NK-92 (cell line): ENCODE data around the gene STK32B.

ENCODE experiments used
- DNase-seq: peaks from one replicate; lab custom pipeline; 2025; ENCODE audit not compliant: unreplicated experiment; lab: John Stamatoyannopoulos, UW

STK32B gene

DNA sequence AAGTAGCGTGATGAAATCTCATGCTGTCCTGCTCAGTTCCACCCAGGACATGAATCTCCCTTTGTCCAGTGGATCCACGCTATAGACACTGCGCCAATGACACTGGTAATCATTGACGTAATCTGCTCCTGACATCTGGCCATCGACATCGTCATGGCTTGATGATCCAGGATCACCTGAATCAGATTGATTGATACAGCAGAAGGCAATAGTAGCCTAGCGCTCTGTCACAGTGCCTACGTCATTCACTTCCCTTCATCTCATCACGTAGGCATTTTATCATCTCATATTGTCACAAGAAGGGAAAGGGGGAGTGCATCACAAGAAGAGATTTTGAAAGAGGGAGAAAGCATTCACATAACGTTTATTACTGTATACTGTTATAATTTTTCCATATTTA, 68.8 kb downstream of the STK32B start:
- DNase-seq = no peak

DNA sequence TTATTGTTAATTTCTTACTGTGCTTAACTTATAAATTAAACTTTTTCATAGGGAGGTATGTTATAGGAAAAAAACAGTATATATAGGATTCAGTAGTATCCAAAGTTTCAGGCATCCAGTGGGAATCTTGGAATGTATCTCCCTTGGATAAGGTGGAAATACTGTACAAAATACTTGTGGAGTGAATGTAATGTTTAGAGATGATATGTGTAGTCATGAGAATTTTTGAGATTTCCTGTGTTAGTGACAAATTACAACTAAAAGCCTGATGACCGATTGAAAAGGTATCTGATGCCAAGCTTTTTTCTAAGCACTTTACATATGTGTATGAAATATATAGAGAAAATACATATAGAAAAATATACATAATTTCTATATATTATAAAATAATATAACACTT, 69.2 kb downstream of the STK32B start:
- no peak for DNase-seq

DNA sequence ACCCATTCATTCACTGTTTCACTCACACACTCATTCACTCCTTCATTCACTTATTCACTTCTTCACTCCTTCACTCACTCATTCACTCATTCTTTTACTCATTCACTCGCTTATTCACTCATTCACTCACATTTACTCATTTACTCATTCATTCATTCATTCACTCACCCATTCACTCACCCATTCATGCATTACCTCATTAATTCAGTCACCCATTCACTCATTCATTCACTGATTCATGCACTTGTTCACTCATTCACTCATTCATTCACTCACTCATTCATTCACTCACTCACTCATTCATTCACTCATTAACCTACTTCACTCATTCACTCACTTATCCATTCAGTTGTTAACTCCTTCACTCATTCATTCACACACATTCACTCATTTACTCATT, 70.8 kb downstream of the STK32B start:
- no peak for DNase-seq

DNA sequence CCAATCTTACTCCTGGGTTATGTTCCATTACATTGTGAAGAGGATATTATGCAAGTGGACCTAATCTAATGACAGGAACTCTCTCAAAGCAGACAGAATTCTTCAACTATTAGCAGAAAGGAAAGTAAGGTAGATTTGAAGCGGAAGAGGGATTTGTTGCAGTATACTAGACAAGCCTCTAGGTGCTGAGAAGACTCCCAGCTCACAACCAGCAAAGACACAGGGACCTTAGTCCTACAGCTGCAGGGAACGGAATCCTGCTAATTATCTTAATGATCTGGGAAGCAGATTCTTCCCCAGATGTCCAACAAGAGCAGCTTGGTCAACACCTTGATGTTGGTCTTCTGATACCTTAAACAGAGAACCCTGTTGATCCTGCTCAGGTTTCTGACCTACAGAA, 73.6 kb downstream of the STK32B start:
- no peak for DNase-seq

DNA sequence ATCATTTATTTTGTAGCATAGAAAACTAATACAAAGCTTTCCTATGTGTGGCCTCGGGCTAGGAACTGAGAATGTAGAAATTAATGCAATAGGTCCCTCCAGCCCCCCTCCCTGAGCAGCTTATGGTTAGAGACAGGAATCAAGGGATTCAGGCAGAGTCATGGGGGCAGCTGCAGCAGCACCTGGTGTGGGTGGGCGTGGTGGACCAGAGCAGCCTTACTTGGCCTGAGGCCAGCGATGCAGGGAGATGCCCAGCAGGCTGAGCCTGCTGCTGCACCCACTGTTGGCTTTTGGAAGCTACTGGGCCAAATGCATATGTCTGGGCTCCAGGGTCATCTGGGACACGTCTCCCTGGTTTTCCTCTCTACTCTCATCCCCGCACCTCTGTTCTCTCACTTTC, 74.0 kb downstream of the STK32B start:
- DNase-seq = no peak

DNA sequence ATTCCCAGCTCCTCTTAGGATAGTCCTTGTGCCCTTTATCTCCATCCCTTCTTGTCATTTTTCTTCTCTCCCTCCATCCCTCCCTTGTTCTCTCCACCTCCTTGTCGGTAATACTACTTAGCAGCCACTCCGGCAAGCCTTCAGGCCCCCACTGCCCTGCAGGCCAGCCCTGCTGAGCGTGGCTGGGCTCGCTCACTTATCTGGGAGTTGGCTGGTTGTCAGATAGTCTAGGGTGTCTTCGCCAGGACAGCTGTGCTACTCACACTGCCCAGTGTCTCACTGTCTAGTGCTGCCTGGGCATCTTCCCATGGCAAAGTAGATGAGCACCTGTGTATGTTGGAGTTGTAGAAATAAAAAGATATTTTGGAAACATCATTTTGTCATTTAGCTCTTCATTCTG, 75.0 kb downstream of the STK32B start:
- no peak for DNase-seq

DNA sequence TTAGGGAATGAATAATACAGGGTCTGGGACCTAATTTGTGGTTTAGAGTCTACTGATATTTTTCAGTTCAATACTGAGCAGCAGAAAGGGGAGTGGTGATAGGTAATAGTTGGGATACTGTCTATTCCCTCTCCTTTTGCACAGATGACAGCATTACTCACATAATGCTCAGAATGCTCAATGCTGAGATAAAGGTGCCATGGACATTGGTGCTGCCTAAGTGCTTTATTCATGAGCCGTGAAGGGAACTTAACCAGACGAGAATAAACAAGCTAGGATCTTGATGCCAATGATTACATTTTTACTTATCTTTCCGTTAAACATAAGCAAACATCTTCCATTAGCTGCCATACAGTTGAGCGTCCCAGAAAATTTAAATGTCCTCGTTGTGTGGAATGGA, 75.6 kb downstream of the STK32B start:
- no peak for DNase-seq

DNA sequence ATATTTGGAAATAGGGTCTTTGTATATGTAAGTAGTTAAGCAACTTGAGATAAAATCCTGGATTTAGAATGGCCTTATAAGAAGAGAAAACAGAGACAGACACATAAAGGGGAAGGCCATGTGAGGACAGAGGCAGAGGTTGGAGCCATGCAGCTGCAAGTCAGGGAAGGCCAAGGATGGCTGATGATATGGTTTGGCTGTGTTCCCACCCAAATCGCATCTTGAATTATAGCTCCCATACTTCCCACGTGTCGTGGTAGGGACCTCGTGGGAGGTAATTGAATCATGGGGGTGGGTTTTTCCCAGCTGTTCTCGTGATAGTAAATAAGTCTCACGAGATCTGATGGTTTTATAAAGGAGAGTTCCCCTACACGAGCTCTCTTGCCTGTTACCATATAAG, 76.3 kb downstream of the STK32B start:
- no peak for DNase-seq

DNA sequence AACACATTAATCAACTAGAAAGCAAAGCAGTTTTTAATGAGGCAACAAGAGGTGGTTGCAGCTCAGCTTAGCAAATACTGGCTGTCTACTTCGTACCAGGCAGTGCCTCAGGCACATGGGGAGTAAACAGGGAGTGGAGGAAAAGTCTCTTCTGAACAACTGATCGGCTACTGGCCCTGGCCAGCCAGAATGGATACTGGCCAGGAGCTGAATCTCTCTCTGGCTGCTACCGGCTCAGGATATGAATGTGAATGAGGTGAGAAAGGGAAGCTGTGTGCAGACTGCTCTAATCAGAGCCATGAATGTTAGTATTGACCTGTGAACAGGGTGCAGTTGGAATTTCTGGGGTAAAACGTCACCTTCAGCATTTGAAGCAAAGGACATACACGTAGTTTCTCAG, 77.3 kb downstream of the STK32B start:
- no peak for DNase-seq

DNA sequence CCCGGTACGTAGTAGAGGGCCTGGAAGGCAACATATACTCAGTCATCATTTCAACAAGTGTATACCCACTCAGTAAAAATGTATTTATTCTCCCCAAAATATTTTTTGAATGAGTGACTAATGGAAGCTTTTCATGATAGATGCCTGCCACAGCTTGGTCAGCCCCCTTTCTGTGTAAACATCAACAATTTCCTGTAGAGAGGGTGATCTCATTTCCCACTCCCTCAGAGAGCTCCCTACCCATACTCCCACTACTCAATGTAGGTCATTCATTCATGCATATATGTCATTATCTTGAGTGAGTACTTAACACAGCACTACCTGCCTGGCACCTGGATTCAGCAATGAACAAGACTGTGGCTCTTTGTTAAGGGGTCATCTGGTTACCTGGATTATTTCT, 81.9 kb downstream of the STK32B start:
- DNase-seq = no peak

DNA sequence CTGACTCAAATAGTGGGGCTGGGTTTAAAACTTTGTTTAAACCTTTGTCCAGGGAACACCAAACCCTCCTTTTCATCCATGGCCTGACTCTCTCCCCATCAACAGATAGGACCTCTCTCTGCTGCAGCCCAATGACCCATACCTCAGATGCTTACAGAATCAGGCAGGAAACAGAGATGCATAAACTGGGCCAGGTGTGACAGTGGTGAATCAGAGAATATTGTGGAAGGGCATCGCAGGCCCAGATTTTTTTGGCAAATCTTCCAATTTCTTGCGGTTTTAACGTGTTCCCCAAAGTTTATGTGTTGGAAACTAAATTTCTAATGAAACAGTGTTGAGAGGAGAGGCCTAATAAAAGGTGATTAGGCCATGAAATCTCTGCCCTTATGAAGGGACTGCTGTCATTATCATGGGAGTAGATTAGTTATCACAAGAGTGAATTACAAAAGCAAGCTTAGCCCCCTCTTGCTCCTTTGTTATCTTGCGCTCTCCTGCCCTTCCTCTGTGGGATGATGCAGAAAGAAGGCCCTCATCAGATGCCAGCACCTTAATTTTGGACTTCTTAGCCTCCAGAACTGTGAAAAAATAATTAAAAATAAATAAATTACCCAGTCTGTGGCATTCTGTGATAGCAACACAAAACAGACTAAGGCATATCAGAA, 82.8 kb downstream of the STK32B start:
- no peak for DNase-seq

DNA sequence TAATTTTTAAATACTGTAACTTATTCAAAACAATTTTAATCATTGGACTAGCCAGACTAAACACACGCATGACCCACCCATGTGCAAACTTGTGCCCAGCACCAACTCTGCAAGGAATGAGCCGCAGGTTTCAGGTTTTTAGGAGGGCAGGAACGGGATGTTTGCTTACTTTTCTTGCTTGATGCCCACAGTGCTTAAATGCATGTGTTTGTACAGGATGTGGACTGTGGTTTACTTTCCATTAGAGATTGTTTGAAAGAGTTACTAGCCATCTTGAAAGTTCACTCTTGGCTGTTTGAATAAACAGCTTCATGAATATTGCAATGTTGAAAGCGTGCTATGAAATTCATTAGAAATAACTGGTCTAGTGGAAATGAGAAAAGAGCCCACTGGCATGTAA, 83.3 kb downstream of the STK32B start:
- no peak for DNase-seq

DNA sequence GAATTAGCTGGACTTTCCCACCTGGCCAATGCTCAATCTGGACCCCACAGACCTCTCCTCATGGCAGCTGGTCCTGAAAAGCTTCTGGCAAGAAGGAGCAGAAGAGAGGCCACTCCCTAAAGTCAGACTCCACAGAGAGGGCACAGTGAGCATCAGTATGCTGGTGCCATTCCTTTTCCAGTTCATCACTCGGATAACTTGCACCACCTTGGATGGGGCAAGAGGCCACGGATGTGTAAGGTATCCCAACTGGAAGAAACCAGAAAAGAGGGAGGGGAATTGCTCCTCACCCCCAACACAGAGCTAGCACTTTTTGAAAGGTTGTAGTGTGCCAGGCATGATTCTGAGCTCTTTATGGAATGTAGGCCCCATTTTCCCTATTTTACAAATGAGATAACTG, 85.9 kb downstream of the STK32B start:
- no peak for DNase-seq

DNA sequence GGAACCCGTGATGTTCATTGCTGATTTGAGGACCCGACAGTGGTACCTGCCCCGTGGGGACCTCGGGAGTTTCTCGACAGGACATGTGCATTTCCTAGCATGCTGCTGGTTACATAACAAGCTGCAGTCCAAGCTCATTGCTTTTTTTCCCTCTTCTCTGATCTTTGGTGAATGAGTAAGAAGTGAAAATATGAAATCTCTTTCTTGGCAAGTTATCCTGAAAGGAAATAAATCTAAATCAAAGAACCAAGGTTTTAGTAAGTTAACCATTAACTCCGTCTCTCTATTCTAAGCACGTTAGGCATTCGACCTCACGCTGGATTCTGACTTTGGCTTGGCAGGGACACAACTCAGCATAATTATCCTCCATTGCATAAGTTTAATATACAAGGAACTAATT, 86.6 kb downstream of the STK32B start:
- DNase-seq = no peak

DNA sequence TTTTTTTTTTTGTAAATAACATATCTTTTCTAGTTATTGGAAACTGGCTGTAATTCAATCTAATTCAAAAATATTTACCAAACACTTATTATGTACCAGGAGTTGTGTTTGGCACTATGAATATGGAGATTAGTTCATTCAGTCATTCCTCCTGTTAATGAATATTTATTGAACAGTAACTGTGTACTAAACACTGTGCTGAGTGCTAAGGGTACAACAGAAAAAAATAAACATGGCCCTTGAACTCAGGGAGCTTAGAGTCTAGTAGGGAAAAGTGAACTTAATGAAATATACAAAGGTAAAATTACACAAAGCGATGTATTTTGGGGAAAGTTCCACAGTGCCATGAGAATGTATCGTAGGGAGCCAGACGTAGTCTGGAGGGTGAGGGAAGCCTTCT, 87.1 kb downstream of the STK32B start:
- no peak for DNase-seq

DNA sequence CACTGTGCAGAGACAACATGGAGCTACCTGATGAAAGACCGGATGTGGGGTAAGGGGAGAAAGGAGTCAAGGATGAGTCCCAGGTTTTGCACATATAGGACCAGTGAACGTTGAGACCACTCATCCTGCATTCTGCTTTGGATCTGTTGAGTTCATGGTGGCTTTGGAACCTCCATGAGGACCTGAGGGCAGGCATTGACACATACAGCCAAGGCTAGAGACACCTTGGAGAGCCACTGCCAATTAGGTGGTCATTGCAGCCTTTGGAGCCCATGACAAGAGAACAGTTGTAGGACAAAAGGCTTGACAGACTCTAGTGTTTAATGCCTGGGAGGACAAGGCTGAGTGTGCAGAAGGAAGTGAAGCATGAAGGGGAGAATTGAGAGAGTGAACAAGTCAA, 87.9 kb downstream of the STK32B start:
- no peak for DNase-seq

DNA sequence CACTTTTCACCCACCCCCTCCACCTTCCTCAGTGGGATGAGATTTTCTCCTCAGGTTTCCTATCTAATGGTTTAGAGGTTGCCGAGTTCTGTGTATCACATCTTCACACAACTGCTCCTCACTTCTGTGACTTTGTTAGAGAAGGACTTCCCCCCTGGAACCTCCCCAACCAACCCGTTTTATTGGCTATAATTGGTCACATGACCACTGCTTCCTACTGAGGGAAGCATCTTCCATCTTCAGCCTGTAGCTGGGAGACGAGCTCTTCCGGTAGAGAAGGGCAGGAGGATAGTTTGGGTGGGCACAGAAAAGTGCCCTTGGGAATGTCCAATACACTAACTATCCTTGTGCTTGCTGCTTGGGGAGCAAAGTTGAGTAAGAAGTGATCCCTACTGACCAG, 90.5 kb downstream of the STK32B start:
- no peak for DNase-seq

DNA sequence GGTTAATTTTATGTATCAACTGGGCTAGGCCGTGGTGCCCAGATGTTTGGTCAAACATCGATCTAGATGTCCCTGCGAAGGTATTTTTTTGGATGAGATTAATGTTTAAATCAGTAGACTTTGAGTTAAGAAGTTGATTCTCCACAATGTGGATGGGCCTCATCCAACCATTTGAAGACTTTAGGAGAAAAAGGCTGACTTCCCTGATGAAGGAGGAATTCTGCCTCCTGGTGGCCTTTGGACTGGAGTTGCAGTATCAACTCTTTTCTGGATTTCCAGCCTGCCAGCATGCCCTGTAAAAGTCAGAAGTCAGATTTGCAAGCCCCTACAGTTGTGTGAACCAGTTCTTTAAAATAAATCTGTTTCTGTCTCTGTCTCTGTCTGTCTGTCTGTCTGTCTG, 91.4 kb downstream of the STK32B start:
- DNase-seq = no peak

DNA sequence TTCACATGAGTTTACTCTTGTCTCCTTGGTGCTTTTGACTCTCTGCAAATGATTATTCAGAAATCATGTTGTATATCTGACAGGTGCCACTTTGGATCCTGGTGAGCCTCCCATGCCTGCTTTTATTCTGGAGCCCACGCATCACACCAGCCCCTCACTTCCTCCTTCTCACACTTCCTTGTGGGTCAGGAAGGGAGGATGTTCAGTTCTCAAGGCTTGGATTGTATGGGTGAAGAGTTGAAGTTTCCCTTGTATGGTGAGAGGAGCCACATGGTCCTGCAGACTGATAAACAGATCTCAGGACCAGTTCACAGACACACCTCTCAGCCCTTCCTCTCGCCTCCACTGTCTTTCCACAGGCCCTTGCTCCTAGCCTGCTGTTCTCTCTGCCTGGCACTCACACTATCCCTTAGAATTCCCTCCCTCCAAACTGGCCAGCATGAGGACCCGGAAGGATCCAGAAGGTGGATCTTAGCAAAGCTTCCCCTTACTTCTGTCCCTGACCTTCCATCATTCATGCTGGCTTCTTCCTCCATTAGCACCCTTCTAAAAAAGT, 92.1 kb downstream of the STK32B start:
- no peak for DNase-seq

DNA sequence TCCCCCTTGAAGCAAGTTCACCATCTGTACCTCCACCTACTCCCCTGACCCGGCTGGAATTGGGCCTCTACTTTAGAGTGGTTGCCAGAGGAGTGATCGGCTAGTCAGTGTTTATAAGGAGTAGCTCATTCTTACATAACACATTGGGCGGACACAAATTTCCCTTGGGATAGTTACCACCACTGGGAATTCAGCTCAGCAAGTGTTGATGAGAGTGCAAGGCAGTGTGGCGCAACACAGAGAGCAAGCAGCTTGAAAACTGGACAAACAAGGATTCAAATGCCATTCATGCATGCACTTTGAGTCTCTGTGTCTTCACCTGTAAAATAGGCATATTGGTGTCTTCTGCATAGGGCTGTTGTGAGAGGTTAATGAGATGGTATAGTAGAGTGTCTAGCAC, 92.7 kb downstream of the STK32B start:
- DNase-seq = no peak

DNA sequence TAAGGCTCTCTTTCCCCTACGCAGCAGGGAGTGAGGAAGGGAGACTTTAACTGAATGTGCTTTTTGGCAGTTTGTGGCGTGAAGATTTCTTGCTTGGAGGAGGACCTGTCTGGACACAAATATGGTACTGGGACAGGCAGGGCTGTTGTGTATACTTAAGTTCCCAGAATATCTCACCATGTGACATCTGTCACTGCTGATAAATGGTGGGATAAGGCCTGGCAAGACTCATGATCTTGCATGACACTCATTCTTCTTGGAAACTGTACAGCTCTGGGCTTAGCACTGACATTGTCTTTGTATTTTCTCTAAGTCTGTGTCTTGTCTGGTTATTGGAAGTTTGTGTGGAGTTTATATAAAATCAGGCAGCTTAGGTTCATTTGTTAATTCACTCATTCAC, 93.1 kb downstream of the STK32B start:
- DNase-seq = no peak

DNA sequence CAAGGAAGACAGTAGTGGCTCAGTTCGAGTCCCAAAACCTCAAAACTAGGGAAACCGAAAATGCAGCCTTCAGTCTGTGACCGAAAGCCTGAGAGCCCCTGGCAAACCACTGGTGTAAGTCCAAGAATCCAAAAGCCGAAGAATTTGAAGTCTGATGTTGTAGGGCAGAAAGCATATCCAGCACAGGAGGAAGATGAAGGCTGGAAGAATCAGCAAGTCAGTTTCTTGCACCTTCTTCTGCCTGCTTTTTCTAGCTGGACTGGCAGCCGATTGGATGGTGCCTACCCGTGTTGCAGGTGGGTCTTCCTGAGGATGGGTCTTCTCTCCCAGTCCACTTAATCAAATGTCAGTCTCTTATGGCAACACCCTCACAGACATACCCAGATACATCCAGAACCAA, 95.0 kb downstream of the STK32B start:
- DNase-seq = no peak

DNA sequence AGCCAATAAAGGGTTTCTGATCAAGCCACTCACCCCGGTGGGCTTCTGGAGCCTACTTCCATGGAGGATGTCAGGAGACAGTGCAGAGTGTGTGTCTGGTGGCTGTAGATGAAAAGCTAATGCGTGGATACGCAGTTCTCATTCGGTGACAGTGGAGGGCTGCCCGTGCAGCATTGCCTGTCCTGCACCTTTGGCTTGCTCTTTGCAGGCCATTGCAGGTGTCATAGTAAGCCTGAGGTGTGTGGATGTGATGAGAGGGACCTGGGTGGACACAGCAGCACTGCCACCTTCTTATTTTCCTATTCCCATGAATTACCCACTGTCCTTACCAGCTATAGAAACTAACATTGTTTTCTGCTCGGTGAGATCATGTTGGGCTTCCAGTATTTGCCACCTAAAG, 101.2 kb downstream of the STK32B start:
- DNase-seq = no peak
